Measurements from ENCODE around the gene ENAH. TPM values are rescaled to one million over a fixed set of nuclear protein-coding genes. Genes with fewer than 3 reads are reported as not detected.
A peak's percentile ranks its signal among the peaks of the same experiment; 100 is the strongest.

The ENAH gene
- total RNA-seq, 1 experiment from 2014 or later, result 100 TPM

- TF ChIP-seq ELF1 (IDR thresholded peaks at IDR 0.05; ENCODE audit: borderline replicate concordance, low read depth) (no peak), EGR1 (IDR thresholded peaks at IDR 0.05; ENCODE audit: low read depth) (no peak), CBX3 (IDR thresholded peaks at IDR 0.05; ENCODE audit: low read depth) (no peak), ZFX (IDR thresholded peaks at IDR 0.05) (no peak), JUND (IDR thresholded peaks at IDR 0.05) (no peak), YY1 (IDR thresholded peaks at IDR 0.05; ENCODE audit: extremely low read depth, insufficient replicate concordance, low read depth, low read length) (no peak), FOSL1 (IDR thresholded peaks at IDR 0.05; ENCODE audit: low read depth) (no peak), ZNF274 (IDR thresholded peaks at IDR 0.05; ENCODE audit: low read depth, low read length) (no peak), TCF7L2 (IDR thresholded peaks at IDR 0.05; ENCODE audit: borderline replicate concordance, extremely low read depth, insufficient read depth, insufficient read length) (no peak), CEBPB (IDR thresholded peaks at IDR 0.05; ENCODE audit: low read depth) (no peak)
- TF ChIP-seq, protein P1, sequence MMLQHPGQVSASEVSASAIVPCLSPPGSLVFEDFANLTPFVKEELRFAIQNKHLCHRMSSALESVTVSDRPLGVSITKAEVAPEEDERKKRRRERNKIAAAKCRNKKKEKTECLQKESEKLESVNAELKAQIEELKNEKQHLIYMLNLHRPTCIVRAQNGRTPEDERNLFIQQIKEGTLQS (IDR thresholded peaks at IDR 0.05), result no peak
- TF ChIP-seq, protein P2, sequence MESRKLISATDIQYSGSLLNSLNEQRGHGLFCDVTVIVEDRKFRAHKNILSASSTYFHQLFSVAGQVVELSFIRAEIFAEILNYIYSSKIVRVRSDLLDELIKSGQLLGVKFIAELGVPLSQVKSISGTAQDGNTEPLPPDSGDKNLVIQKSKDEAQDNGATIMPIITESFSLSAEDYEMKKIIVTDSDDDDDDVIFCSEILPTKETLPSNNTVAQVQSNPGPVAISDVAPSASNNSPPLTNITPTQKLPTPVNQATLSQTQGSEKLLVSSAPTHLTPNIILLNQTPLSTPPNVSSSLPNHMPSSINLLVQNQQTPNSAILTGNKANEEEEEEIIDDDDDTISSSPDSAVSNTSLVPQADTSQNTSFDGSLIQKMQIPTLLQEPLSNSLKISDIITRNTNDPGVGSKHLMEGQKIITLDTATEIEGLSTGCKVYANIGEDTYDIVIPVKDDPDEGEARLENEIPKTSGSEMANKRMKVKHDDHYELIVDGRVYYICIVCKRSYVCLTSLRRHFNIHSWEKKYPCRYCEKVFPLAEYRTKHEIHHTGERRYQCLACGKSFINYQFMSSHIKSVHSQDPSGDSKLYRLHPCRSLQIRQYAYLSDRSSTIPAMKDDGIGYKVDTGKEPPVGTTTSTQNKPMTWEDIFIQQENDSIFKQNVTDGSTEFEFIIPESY (IDR thresholded peaks at IDR 0.05; ENCODE audit: extremely low read depth, insufficient replicate concordance, low read length), result no peak
- TF ChIP-seq, protein P3, sequence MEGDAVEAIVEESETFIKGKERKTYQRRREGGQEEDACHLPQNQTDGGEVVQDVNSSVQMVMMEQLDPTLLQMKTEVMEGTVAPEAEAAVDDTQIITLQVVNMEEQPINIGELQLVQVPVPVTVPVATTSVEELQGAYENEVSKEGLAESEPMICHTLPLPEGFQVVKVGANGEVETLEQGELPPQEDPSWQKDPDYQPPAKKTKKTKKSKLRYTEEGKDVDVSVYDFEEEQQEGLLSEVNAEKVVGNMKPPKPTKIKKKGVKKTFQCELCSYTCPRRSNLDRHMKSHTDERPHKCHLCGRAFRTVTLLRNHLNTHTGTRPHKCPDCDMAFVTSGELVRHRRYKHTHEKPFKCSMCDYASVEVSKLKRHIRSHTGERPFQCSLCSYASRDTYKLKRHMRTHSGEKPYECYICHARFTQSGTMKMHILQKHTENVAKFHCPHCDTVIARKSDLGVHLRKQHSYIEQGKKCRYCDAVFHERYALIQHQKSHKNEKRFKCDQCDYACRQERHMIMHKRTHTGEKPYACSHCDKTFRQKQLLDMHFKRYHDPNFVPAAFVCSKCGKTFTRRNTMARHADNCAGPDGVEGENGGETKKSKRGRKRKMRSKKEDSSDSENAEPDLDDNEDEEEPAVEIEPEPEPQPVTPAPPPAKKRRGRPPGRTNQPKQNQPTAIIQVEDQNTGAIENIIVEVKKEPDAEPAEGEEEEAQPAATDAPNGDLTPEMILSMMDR (IDR thresholded peaks at IDR 0.05 in 2 of 3, conservative IDR thresholded peaks at IDR 0.05 in 1 of 3; ENCODE audit: borderline replicate concordance in 1 of 3, insufficient read depth in 1 of 3, low read depth in 2 of 3, low read length in 2 of 3), result no peak
- Histone ChIP-seq H3K4me1 (ENCODE audit: control insufficient read depth in 1 of 2, insufficient read depth in 2 of 2, low read length in 2 of 2) (peaks cover 10 to 38% of the 10 kb centered on the region in 2 experiments), H4K20me1 (ENCODE audit: insufficient read depth) (no peaks in the 10 kb centered on the region), H3K9ac (ENCODE audit: low read length) (no peak overlapping the region), H3K36me3 (ENCODE audit: control insufficient read depth in 1 of 2, insufficient read depth in 2 of 2, low read length in 2 of 2) (no peaks in the 10 kb centered on the region), H3K4me3 (replicated peaks in 1 of 2; ENCODE audit: low read depth in 1 of 2, low read length in 2 of 2) (no peak overlapping the region), H3K27ac (ENCODE audit: low read depth, low read length) (no peak overlapping the region), H3K4me2 (ENCODE audit: low read length) (no peak overlapping the region), H3K9me3 (ENCODE audit: control insufficient read depth in 1 of 2, insufficient read depth in 1 of 2, low read depth in 1 of 2, low read length in 2 of 2) (no peaks in the 10 kb centered on the region), H3K79me2 (ENCODE audit: insufficient read depth, low read length) (no peaks in the 10 kb centered on the region), H3K27me3 (ENCODE audit: insufficient read depth, low read length) (no peaks in the 10 kb centered on the region), H3K9me2 (ENCODE audit: insufficient read depth) (no peaks in the 10 kb centered on the region), H2AFZ (ENCODE audit: low read depth, low read length, poor library complexity, severe bottlenecking) (no peak overlapping the region)
- CTCF ChIA-PET, result interaction anchor here (1.1 to 1.8 kb wide), 2 partner anchors 11 to 422 kb away, joined by 3 read pairs; partner anchors contain the start of gene TMEM63A
- POLR2A ChIA-PET, result no interaction called here
- ATAC-seq, result peak; percentile 26; the same call in 1 of the 2 replicates
- RAD21 ChIA-PET (ENCODE audit: low non-redundant PET in 1 of 2, low total read pairs in 2 of 2, uncharacterized antibody in 2 of 2, unreplicated experiment in 2 of 2), result no interaction called here
- BruUV-seq (replicated peaks), result no TSS peak
- intact Hi-C loops (cut with micrococcal nuclease), result no loop called here
- no peak for DNase-seq (ENCODE audit: low read depth, low spot score)
These were observed 192.7 kb downstream of the ENAH start for GRCh38 chr1:225460021-225460736.
